B cell (primary cell): ENCODE results near the gene NUP93.
"Not testable (repeated sequence)": the region's sequence is repeated elsewhere in the genome, so short reads cannot be mapped to it uniquely, and the experiment has no call there.

Source experiments
- CTCF ChIP-seq: fragments of 200-600 bp; IDR thresholded peaks from one replicate; pipeline ENCODE4 v1.8.0; 2022; ENCODE audit warnings: antibody characterized with exemption, mild to moderate bottlenecking
- EZH2 ChIP-seq: IDR thresholded peaks from 2 replicates; pipeline ENCODE4 v1.6.1; 2012; ENCODE audit warnings: borderline replicate concordance, low read depth, mild to moderate bottlenecking, moderate library complexity, low read length; ENCODE audit not compliant: insufficient read depth, poor library complexity, severe bottlenecking

GRCh38 chr16:56884929-56885328, 155.0 kb downstream of the NUP93 start:
- TF ChIP-seq CTCF, EZH2: not testable (repeated sequence)
